B cell (primary cell): ENCODE data around the gene ERC2. TPM values are rescaled to one million over a fixed set of nuclear protein-coding genes. Genes with fewer than 3 reads are reported as not detected.

Experiments
- ATAC-seq: fragments of 200-7000 bp; cut with Tn5 transposase; one replicate; pipeline ENCODE4 v1.10.0; 2021; ENCODE audit warnings: low read depth, mild to moderate bottlenecking, moderate number of reproducible peaks, moderate library complexity
- CTCF ChIA-PET: fragments of 350-600 bp; sonication (Branson Sonifier 250); formaldehyde crosslinking; loops from one replicate; lab custom pipeline; 2021; ENCODE audit warnings: antibody characterized with exemption, inconsistent platforms; lab: Charles Lee
- POLR2A ChIA-PET: fragments of 350-600 bp; sonication (Branson Sonifier 250); formaldehyde crosslinking; loops from one replicate; lab custom pipeline; 2021; ENCODE audit warnings: antibody characterized with exemption; lab: Charles Lee
- DNase-seq: peaks from one replicate; pipeline ENCODE4 v3.0.0; 2013
- H2AFZ ChIP-seq: 2 replicates; pipeline ENCODE4 v1.6.1; 2012; ENCODE audit warnings: mild to moderate bottlenecking, low read depth, low read length; ENCODE audit not compliant: insufficient read depth, poor library complexity, severe bottlenecking
- H3K27ac ChIP-seq, 2 donors: 1 replicate in 1 of 2; 2 replicates in 1 of 2; pipeline ENCODE4 v1.5.1; 2012 to 2013; ENCODE audit warnings: low read length in 2 of 2, mild to moderate bottlenecking in 2 of 2, moderate library complexity in 1 of 2
- H3K27me3 ChIP-seq, 4 experiments: fragments of 200-600 bp in 1 of 4; sonication (generic) in 1 of 4; replicated peaks in 1 of 4; 1 replicate in 2 of 4; 2 replicates in 2 of 4; pipeline versions ENCODE4 v1.6.1 to v1.7.0; 2013 to 2016; ENCODE audit warnings: low read length in 3 of 4, mild to moderate bottlenecking in 2 of 4, mixed read lengths in 1 of 4, moderate library complexity in 1 of 4; ENCODE audit not compliant: insufficient read depth in 4 of 4, control insufficient read depth in 3 of 4; ENCODE audit errors: control extremely low read depth in 1 of 4
- H3K36me3 ChIP-seq, 2 experiments: replicated peaks in 1 of 2; 1 replicate in 1 of 2; 2 replicates in 1 of 2; pipeline versions ENCODE4 v1.6.1 to v1.7.1; 2013; ENCODE audit warnings: low read length in 1 of 2; ENCODE audit not compliant: insufficient read depth in 2 of 2, control insufficient read depth in 1 of 2; ENCODE audit errors: control extremely low read depth in 1 of 2, extremely low read depth in 1 of 2
- H3K4me1 ChIP-seq, 2 donors: fragments of 200-600 bp in 1 of 2; sonication (generic) in 1 of 2; 1 replicate in 1 of 2; 2 replicates in 1 of 2; pipeline versions ENCODE4 v1.5.1 to v1.6.1; 2013 to 2017; ENCODE audit warnings: low read length in 2 of 2; ENCODE audit not compliant: control insufficient read depth in 2 of 2, insufficient read depth in 2 of 2
- H3K4me2 ChIP-seq: replicated peaks from 2 replicates; pipeline ENCODE3; 2012; ENCODE audit warnings: mild to moderate bottlenecking, low read depth, low read length; ENCODE audit not compliant: poor library complexity, severe bottlenecking
- H3K4me3 ChIP-seq, 5 experiments: fragments of 200-600 bp in 1 of 5; sonication (generic) in 1 of 5; 1 replicate in 3 of 5; 2 replicates in 2 of 5; pipeline versions ENCODE4 v1.5.1 to v1.7.0; 2011 to 2016; ENCODE audit warnings: low read length in 4 of 5, mild to moderate bottlenecking in 4 of 5, low read depth in 2 of 5, control low read depth in 1 of 5, moderate library complexity in 1 of 5; ENCODE audit not compliant: insufficient read depth in 1 of 5; ENCODE audit errors: control extremely low read depth in 1 of 5, extremely low read depth in 1 of 5
- H3K79me2 ChIP-seq: fragments of 200-600 bp; sonication (generic); one replicate; pipeline ENCODE4 v1.6.0; 2016; ENCODE audit warnings: low read length; ENCODE audit not compliant: control insufficient read depth, insufficient read depth
- H3K9ac ChIP-seq: fragments of 200-600 bp; sonication (generic); 2 replicates; pipeline ENCODE4 v1.6.1; 2017; ENCODE audit warnings: mild to moderate bottlenecking, low read length, moderate library complexity
- H3K9me3 ChIP-seq, 3 donors: one replicate each; pipeline versions ENCODE4 v1.6.1 to v1.7.1; 2013; ENCODE audit warnings: low read length in 2 of 3; ENCODE audit not compliant: control insufficient read depth in 2 of 3, insufficient read depth in 1 of 3; ENCODE audit errors: control extremely low read depth in 1 of 3
- H4K20me1 ChIP-seq: 2 replicates; pipeline ENCODE4 v1.6.0; 2012; ENCODE audit warnings: mild to moderate bottlenecking, low read length; ENCODE audit not compliant: insufficient read depth, control insufficient read depth, poor library complexity, severe bottlenecking
- H3K27ac Mint-ChIP-seq: one replicate; pipeline ENCODE4 v1.8.0; 2021; ENCODE audit warnings: mixed read lengths
- H3K27me3 Mint-ChIP-seq: one replicate; pipeline ENCODE4 v1.8.0; 2021; ENCODE audit warnings: mixed read lengths
- H3K4me1 Mint-ChIP-seq: one replicate; pipeline ENCODE4 v1.8.0; 2021; ENCODE audit warnings: mixed read lengths
- H3K4me3 Mint-ChIP-seq: one replicate; pipeline ENCODE4 v1.8.0; 2021; ENCODE audit warnings: mixed read lengths
- H3K9me3 Mint-ChIP-seq: one replicate; pipeline ENCODE4 v1.8.0; 2022; ENCODE audit warnings: mixed read lengths; ENCODE audit not compliant: insufficient read depth
- CTCF ChIP-seq: fragments of 200-600 bp; IDR thresholded peaks from one replicate; pipeline ENCODE4 v1.8.0; 2022; ENCODE audit warnings: antibody characterized with exemption, mild to moderate bottlenecking
- EZH2 ChIP-seq: IDR thresholded peaks from 2 replicates; pipeline ENCODE4 v1.6.1; 2012; ENCODE audit warnings: borderline replicate concordance, low read depth, mild to moderate bottlenecking, moderate library complexity, low read length; ENCODE audit not compliant: insufficient read depth, poor library complexity, severe bottlenecking
- WGBS: methylation state at CpG from one replicate; pipeline ENCODE4 v1.1.5; 2013; ENCODE audit warnings: missing lambda C conversion rate; ENCODE audit not compliant: insufficient coverage; 5-methylcytosine and 5-hydroxymethylcytosine counted together
- intact Hi-C: fragments of 100-400 bp; cut with micrococcal nuclease; formaldehyde crosslinking; loops from one replicate; pipeline ENCODE4 v1.10.0; 2022
- polyA plus RNA-seq: library from polyadenylated mRNA; depleted of rRNA; stranded (reverse); fragments of >200 nt; gene quantifications from 2 replicates; pipeline ENCODE4 v1.2.3, GENCODE V29; 2012
- total RNA-seq, 2 donors: library from RNA; stranded (reverse); fragments of 120-200 nt in 1 of 2; gene quantifications; 1 replicate in 1 of 2; 2 replicates in 1 of 2; pipeline versions ENCODE4 v1.2.3 to v1.2.4, GENCODE V29; 2013 to 2022

The ERC2 gene
- total and polyA plus RNA-seq, 2 donors (not counting 1 experiment from before 2014, with no cell fraction given): not detected

GRCh38 chr3:55721716-55722484 is 746.4 kb downstream of the ERC2 start:
- intact Hi-C loops: no loop called here
- Mint-ChIP-seq H3K4me1 (peaks cover 18% of the 10 kb centered on the region), H3K9me3 (no peaks in the 10 kb centered on the region), H3K27me3 (no peaks in the 10 kb centered on the region), H3K4me3 (no peak overlapping the region), H3K27ac (no peak overlapping the region)
- ChIA-PET CTCF (no interaction called here), POLR2A (no interaction called here)
- DNase-seq (no peak), ATAC-seq (no peak)
- H4K20me1 ChIP-seq: no peaks in the 10 kb centered on the region
- H3K4me3 ChIP-seq: no peak overlapping the region
- H3K9me3 ChIP-seq: no peaks in the 10 kb centered on the region
- no peak for TF ChIP-seq EZH2
- no peak for TF ChIP-seq CTCF
- H3K27me3 ChIP-seq: no peaks in the 10 kb centered on the region
- no peak overlapping the region for H2AFZ ChIP-seq
- H3K4me1 ChIP-seq: no peaks in the 10 kb centered on the region
- 60% methylated on average over 4 of the region's 5 CpGs for WGBS
- H3K9ac ChIP-seq: no peak overlapping the region
- no peak overlapping the region for H3K4me2 ChIP-seq
- no peak overlapping the region for H3K27ac ChIP-seq
- no peaks in the 10 kb centered on the region for H3K36me3 ChIP-seq
- no peaks in the 10 kb centered on the region for H3K79me2 ChIP-seq

- no peak overlapping the region for H3K27ac ChIP-seq
- intact Hi-C loops: no loop called here
- DNase-seq: no peak
Observed at GRCh38 chr3:55720614-55721013, 747.7 kb downstream of the ERC2 start.

More at GRCh38 chr3:55720614-55721013, 747.7 kb downstream of the ERC2 start:
- no peaks in the 10 kb centered on the region for H3K27me3 Mint-ChIP-seq
- Histone ChIP-seq H3K4me2 (no peak overlapping the region), H4K20me1 (no peaks in the 10 kb centered on the region), H3K9ac (no peak overlapping the region), H3K27me3 (no peaks in the 10 kb centered on the region), H3K9me3 (no peaks in the 10 kb centered on the region), H3K4me1 (no peaks in the 10 kb centered on the region), H2AFZ (no peak overlapping the region), H3K36me3 (no peaks in the 10 kb centered on the region), H3K79me2 (no peaks in the 10 kb centered on the region), H3K4me3 (no peak overlapping the region)
- CTCF ChIA-PET: no interaction called here
- no peak overlapping the region for H3K27ac Mint-ChIP-seq
- TF ChIP-seq EZH2: no peak
- no peak for TF ChIP-seq CTCF
- H3K4me3 Mint-ChIP-seq: no peak overlapping the region
- no peaks in the 10 kb centered on the region for H3K9me3 Mint-ChIP-seq
- POLR2A ChIA-PET: no interaction called here
- peaks cover 11% of the 10 kb centered on the region for H3K4me1 Mint-ChIP-seq
- ATAC-seq: no peak
